HK-2 (cell line): ENCODE measurements around the gene DCC.

Source experiments
- DNase-seq: peaks from one replicate; pipeline ENCODE4 v3.0.0-alpha.2; 2018; ENCODE audit not compliant: unreplicated experiment

The DCC gene

DNA sequence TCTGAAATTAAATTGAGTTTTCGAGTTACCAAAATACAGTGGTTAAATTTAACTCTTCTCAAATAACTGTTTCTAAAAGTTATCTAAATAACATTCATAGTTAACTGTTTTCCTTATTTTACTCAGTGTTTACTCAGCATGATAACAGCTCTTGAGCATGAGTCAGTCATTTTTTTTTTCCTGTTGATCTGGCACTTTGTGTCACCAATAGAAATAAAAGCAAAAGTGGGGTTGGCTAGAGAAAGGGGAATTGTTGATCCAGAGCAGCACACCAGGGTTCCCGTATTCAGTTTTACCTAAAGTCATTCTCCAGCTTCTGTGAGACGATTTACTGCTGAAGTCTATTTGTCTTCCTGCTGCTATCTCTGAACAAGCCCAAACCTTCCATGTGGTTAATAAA, 851.6 kb downstream of the DCC start:
- DNase-seq = no peak

DNA sequence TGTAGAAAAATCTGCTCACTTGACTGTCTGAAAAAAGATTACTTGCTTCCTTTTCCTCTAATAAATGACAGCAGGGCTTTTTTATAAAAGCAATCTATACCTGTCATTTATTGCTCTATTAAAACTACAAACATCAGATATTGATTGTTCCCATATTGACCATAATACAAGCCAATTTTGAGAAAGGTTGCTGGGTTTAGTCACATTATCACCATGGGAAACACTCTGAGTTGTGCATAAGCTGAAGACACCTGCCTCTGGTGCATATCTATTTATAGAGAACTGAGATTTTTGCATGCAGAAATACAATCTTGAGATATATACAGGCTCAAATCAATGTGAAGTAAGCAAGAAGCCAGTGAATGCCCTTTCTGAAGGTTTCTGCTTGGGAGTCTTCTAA, 853.9 kb downstream of the DCC start:
- no peak for DNase-seq

GRCh38 chr18:53219853-53220252, 879.9 kb downstream of the DCC start:
- DNase-seq = no peak

DNA sequence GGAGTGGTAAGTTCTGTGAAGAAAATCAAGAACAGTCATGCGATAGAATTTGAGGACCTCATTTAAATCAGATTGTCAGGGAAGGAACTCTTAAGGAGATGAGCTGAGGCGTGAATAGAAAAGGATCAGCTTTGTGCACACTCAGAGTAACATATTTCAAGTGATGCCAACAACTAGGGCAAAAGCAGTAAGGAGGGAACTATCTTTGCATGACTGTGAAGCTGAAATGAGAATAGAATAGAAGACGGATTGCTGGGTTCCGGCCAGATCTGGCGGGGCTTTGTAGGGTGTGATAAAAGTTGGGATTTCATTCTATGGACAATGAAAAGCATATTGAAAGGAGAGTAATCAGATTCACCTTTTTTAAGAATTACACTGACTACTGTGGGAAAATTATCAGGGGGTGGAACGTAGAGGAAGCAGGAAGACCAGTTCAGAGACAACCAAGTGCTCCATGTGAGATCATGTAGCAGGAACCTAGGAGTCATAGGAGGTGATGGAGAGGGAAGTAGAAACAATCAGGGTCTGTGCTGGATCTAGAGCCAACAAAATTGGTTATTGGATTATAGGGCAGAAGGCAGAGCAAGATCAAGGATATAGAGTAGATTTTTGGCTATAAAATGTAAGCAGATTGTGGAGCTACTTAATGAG, 884.3 kb downstream of the DCC start:
- DNase-seq = no peak

DNA sequence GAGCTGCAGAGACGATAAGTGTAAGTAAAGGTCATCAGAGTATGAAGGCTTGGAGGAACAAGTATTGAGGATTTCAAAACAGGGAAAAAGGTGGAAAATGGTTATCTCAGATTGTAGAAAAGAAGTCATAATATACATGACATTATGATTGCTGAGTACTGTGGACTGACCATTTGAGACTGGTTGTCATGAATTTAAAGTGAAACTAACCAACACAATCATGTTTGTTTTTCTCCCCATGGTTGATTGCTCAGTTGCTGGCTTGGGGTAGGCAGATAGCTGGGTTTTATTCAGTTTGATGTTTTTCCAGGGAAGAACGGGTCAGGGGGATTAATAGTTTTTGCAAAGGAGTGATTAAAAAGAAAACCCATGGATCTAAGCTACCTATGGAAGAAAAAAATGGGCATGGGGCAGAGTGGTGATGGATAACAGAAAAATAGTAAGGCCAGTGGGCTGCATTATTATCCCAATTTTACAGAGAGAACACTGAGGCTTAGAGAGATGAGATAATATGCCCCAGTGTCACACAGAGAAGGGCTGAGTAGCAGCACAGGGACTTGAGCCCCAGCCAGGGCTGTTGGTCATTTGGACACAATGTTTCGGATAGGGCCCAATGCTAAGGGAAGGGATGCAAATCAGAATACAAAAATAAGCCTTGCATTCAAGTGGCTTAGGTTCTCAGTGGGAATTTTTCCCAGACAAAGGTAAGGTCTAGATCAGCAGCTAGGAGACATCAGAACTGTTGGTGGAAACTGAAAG, 885.7 kb downstream of the DCC start:
- no peak for DNase-seq

GRCh38 chr18:53234610-53235009, 894.6 kb downstream of the DCC start:
- no peak for DNase-seq

DNA sequence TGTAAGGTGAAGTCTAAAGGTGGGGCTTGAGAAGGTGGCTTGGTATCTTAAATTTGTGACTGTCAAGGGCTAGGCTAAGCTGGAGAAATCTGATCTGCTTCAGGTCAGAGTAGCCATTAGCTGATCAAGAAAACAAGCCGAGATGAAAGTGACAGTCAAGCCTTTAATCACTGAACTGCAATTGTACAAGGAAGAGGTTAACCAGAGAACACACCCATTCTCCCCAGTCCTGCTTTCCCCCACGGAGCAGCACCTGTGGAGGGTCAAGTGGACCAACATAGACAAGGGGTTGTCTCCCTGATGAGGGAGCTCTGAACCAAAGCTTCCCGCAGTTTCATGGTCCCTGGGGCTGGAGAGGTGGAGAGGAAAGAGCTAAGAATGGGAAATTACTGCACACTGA, 901.2 kb downstream of the DCC start:
- no peak for DNase-seq

DNA sequence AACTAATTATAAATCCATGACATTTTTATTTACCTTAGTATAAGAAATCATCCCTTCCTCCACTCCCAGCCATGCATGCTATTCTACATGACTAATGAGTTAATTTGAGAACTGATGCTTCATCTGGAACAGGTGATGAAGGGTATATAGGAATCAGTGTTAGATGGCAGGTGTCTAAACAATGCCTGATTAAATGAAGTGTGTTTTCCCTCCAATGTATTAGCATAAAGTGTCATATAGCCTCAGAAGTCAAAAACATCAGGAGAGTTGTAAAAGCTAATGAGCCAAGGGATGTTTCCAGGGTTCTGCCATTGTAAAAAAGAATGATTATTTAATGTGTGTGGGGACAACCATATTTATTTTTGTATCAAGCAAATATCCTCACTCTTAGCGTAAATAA, 913.8 kb downstream of the DCC start:
- DNase-seq = no peak

DNA sequence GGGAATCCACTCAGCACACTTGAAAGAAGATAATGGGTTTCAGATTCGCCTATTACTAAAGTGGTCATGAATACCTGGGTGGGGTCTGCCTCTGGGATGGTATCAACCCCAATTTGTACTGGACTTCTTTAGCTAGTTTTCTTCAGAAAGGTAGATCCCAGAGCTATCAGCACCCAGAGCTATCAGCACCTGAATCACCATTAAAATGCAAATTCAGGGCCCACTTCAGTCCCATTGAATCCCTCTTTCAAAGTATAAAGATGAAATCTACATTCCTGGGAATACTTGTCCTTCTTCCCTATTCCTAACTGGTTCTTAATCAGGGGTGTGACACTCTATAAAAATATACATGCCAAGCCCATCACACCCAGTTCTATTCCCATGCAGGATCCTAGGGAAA, 914.3 kb downstream of the DCC start:
- DNase-seq = no peak

DNA sequence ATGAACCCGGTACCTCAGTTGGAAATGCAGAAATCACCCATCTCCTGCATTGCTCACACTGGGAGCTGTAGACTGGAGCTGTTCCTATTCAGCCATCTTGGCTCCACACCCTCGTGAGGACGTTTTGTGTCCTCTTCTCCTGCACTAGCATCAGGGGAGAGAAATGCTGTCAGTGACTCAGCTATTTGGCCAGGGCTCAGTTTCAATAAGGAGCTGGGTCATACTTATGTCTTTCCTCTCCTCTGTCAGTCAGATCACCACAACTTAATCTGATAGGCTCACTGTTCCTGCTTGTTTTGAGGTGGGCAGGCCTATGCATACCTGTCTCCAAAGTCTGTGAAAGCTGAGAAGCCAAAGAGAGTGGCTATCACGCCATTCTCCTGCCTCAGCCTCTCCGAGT, 921.2 kb downstream of the DCC start:
- DNase-seq = no peak

DNA sequence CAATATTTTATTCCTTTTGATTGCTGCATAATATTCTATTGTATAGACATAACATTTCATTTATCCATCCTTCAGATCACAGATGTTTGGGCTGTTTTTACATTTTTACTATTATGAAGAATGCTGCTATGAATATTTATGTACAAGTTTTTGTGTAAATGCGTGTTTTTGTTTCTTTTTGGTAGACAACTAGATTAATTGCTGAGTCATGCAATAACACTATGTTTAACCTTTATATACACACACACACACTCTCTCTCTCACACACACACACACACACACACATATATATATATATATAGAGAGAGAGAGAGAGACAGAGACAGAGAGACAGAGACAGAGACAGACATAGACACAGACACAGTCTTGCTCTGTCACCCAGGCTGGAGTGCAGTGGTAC, 926.9 kb downstream of the DCC start:
- DNase-seq = no peak

DNA sequence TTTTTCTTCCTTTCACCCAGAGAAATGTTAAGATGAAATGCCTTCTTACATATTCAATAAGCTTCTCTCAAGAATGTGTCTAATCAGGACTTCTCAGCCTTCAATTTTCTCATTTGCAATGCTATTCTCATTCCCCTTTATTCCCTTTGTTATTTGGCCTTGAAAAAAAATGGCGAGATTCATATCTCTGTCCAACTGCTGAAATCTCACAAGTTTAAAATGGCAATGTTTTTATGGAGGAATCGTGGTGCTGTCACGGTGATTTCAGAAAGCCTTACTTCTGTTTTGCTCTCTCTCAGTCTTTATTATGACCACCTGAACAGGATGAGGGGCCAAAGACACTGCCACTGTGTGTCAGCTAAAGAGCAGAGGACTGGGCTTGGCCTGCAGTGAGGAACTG, 928.5 kb downstream of the DCC start:
- no peak for DNase-seq

DNA sequence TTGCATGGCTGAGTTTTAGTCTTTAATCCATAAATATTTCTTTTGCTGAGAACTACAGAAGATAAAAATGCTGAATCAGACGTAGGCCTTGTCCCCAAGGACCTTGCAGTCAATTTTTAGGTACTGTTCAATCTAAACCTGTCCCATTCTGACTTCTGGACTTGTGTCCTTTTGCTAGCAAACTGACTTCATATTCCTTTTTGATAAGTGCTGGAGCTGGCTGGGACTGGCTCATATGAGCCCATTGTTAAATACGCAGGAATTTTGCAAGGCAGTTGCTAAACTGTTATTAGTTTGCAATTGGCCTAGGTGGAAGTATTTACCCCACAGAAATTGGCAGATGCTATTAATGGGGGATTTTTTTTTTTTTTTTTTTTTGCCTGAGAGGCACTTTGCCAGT, 941.4 kb downstream of the DCC start:
- DNase-seq = no peak

GRCh38 chr18:53283708-53284107, 943.7 kb downstream of the DCC start:
- no peak for DNase-seq

DNA sequence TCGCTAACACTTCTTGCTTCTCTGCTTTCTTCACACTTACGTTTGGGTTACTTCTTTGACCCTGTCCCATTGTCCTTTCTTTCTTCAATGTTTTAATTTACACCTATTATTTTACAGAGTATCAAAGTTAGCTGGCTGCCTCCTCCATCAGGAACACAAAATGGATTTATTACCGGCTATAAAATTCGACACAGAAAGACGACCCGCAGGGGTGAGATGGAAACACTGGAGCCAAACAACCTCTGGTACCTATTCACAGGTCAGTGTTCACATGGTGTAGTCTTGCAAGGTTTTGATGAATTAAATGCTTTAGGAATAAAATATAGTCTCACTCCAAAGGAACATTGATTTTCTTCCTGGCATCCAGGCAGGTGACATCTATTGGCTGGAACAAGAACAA, 965.5 kb downstream of the DCC start:
- no peak for DNase-seq

DNA sequence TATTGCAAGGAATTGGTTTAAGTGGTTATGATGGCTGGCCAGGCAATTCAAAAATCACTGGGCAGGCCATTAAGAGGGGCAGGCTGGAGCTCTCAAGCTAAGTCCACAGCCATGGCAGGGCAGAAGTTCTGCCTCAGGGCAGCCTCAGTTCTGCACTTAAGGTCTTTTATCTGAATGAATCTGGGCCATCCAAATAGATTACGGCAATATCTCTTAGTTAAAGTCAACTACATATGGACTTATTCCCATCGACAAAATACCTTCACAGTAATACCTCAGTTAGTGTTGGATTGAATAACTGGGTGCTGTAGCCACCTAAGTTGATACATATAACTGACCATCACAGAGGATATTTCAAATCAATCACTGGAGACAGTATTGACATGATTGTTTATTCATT, 979.6 kb downstream of the DCC start:
- DNase-seq = no peak

DNA sequence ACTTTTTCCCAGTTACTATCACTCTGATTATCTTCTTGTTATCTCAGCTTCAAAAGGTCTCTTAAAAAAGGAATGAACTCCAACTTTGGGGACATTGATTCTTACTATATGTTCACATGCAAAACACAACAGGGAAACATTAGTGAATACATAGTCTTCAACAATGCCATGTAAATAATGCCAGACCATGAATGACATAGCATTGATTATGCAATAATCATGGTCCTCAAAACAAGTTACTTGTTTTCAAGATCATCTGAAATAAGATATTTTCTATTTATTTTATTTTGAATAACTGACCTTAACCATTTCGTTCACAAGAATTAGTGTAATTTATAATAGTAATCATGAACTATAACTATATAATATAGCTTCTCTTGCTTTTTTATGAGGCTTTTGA, 982.2 kb downstream of the DCC start:
- no peak for DNase-seq

DNA sequence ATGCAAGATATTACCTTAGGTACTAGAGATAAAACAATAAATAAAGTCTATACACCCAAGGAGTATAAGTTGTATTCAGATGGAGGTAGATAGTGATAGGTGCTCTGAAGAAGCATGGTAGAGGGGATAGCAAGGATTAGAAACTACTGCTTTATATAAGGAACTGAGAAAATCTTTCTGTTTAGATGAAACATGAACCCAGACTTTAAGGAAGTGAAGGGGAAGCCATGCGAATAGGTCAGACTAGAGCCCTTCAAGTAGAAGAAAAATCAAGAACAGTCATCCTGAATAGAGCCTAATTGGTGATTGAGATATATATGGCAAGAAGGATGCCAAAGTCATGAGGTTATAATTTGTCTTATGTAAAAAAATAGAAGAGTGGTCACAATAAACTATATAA, 984.4 kb downstream of the DCC start:
- DNase-seq = no peak

- no peak for DNase-seq
Observed at GRCh38 chr18:53360501-53361443, 1020.8 kb downstream of the DCC start.

GRCh38 chr18:53375621-53376020, 1035.6 kb downstream of the DCC start:
- no peak for DNase-seq

- no peak for DNase-seq
Observed at GRCh38 chr18:53380063-53380639, 1040.2 kb downstream of the DCC start.

DNA sequence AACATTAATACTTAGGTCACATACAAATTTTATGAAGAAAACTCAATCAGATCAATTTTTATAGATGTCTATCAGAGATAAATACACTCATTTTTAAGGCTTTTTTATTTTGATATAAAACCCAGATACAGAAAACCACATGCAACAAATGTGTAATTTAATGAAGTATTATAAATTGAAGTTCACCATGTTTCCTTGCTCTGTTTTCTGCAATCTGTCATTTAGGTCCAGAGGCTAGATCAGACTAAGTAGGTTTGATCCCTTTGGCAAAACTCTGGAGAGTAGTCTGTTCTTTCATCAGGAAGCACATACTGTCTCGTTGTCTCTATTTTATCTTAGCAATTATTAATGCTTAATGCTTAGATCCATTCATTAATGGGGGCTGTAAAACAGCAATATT, 1042.9 kb downstream of the DCC start:
- no peak for DNase-seq
